Upper lobe of left lung (tissue), 4 donors: ENCODE results near the gene TMEM209.

ENCODE experiments used
- EP300 ChIP-seq, 4 donors: sonication (generic); formaldehyde crosslinking; IDR thresholded peaks; one replicate each; pipeline ENCODE4 v1.5.1; 2017; ENCODE audit warnings: antibody characterized with exemption in 4 of 4, control low read depth in 2 of 4
- POLR2A ChIP-seq, 4 donors: fragments of 450-650 bp; IDR thresholded peaks; one replicate each; pipeline ENCODE4 v1.5.1; 2016 to 2017; ENCODE audit warnings: antibody characterized with exemption in 4 of 4, mild to moderate bottlenecking in 2 of 4
- POLR2AphosphoS5 ChIP-seq, 2 donors: sonication (generic); formaldehyde crosslinking; IDR thresholded peaks; one replicate each; pipeline ENCODE4 v1.5.1; 2017; ENCODE audit warnings: antibody characterized with exemption in 2 of 2
- TF ChIP-seq, protein P1 (sequence below), 6 experiments: fragments of 450-650 bp in 4 of 6; fragments of 200-600 bp in 2 of 6; sonication (generic) in 2 of 6; IDR thresholded peaks; one replicate each; pipeline ENCODE4 v1.5.1; 2016 to 2019; ENCODE audit warnings: antibody characterized with exemption in 6 of 6

DNA sequence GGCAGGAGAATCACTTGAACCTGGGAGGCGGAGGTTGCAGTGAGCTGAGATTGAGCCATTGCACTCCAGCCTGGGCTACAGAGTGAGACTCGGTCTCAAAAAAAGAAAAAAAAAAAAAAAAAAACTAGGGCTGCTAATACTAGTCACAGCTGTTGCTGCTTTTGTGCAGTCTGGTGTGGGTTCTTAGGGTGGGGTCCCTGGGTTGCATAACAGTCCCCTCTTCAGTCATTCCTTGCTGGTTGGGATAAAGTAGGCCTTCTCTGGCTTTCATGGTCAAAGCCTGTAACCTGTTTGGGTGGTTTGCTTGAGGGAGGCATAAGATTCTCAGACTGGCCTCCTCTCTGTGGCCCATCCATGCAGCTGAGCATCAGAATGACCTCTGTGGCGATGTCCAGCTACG, 16.5 kb upstream of the TMEM209 start:
- TF ChIP-seq EP300 (IDR thresholded peaks at IDR 0.05) (no peak), POLR2AphosphoS5 (IDR thresholded peaks at IDR 0.05) (no peak), POLR2A (IDR thresholded peaks at IDR 0.05) (no peak)
- TF ChIP-seq, protein P1, sequence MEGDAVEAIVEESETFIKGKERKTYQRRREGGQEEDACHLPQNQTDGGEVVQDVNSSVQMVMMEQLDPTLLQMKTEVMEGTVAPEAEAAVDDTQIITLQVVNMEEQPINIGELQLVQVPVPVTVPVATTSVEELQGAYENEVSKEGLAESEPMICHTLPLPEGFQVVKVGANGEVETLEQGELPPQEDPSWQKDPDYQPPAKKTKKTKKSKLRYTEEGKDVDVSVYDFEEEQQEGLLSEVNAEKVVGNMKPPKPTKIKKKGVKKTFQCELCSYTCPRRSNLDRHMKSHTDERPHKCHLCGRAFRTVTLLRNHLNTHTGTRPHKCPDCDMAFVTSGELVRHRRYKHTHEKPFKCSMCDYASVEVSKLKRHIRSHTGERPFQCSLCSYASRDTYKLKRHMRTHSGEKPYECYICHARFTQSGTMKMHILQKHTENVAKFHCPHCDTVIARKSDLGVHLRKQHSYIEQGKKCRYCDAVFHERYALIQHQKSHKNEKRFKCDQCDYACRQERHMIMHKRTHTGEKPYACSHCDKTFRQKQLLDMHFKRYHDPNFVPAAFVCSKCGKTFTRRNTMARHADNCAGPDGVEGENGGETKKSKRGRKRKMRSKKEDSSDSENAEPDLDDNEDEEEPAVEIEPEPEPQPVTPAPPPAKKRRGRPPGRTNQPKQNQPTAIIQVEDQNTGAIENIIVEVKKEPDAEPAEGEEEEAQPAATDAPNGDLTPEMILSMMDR (IDR thresholded peaks at IDR 0.05) = no peak
